RWPE2 (cell line): ENCODE data around the gene YWHAH.

ENCODE experiments used
- ATAC-seq: fragments of 200-7000 bp; cut with Tn5 transposase; 3 replicates; pipeline ENCODE4 v1.9.1; 2021; ENCODE audit warnings: low read depth
- DNase-seq: peaks from one replicate; pipeline ENCODE4 v3.0.0-alpha.2; 2020; ENCODE audit warnings: low spot score
- H3K27ac ChIP-seq: fragments of 450-650 bp; 2 replicates; pipeline ENCODE4 v1.5.1; 2017; ENCODE audit warnings: mild to moderate bottlenecking; ENCODE audit not compliant: poor library complexity, severe bottlenecking
- H3K27me3 ChIP-seq: fragments of 250-450 bp; sonication (Bioruptor Pico); 2 replicates; pipeline ENCODE4 v1.5.1; 2021; ENCODE audit warnings: mild to moderate bottlenecking, moderate library complexity; ENCODE audit not compliant: insufficient read depth, poor library complexity, severe bottlenecking
- H3K36me3 ChIP-seq: fragments of 250-450 bp; sonication (Bioruptor Pico); 2 replicates; pipeline ENCODE4 v1.5.1; 2020; ENCODE audit warnings: low read depth, mild to moderate bottlenecking, moderate library complexity
- H3K4me1 ChIP-seq: fragments of 250-450 bp; sonication (Bioruptor Pico); 2 replicates; pipeline ENCODE4 v1.5.1; 2021; ENCODE audit warnings: mild to moderate bottlenecking, moderate library complexity; ENCODE audit not compliant: insufficient read depth, poor library complexity, severe bottlenecking
- H3K4me3 ChIP-seq: fragments of 250-450 bp; sonication (Bioruptor Pico); 2 replicates; pipeline ENCODE4 v1.5.1; 2021; ENCODE audit warnings: mild to moderate bottlenecking, moderate library complexity; ENCODE audit not compliant: severe bottlenecking
- H3K9me3 ChIP-seq: fragments of 250-450 bp; sonication (Bioruptor Pico); 2 replicates; pipeline ENCODE4 v1.5.1; 2021; ENCODE audit warnings: mild to moderate bottlenecking, moderate library complexity; ENCODE audit not compliant: severe bottlenecking
- TF ChIP-seq, protein P1 (sequence below): fragments of 450-650 bp; IDR thresholded peaks from one replicate; pipeline ENCODE4 v1.5.1; 2017; ENCODE audit warnings: mild to moderate bottlenecking, moderate library complexity; ENCODE audit not compliant: poor library complexity, severe bottlenecking

YWHAH gene

DNA sequence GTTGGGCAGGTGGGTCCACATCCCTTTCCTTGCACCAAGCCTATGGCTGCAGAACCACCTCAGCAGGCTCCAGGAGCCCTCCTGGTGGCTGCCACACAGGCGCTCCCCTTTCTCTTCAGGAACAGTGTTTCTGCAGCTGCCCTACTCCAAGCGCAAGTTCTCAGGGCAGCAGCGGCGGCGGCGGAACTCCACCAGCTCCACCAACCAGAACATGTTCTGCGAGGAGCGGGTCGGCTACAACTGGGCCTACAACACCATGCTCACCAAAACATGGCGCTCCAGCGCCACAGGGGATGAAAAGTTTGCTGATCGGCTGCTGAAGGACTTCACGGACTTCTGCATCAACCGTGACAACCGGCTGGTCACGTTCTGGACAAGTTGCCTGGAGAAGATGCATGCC, 38.2 kb upstream of the YWHAH start:
- TF ChIP-seq, protein P1, sequence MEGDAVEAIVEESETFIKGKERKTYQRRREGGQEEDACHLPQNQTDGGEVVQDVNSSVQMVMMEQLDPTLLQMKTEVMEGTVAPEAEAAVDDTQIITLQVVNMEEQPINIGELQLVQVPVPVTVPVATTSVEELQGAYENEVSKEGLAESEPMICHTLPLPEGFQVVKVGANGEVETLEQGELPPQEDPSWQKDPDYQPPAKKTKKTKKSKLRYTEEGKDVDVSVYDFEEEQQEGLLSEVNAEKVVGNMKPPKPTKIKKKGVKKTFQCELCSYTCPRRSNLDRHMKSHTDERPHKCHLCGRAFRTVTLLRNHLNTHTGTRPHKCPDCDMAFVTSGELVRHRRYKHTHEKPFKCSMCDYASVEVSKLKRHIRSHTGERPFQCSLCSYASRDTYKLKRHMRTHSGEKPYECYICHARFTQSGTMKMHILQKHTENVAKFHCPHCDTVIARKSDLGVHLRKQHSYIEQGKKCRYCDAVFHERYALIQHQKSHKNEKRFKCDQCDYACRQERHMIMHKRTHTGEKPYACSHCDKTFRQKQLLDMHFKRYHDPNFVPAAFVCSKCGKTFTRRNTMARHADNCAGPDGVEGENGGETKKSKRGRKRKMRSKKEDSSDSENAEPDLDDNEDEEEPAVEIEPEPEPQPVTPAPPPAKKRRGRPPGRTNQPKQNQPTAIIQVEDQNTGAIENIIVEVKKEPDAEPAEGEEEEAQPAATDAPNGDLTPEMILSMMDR = no peak
- Histone ChIP-seq H3K4me1 (no peaks in the 10 kb centered on the region), H3K36me3 (no peaks in the 10 kb centered on the region; the same call in 1 of the 2 replicates), H3K4me3 (no peak overlapping the region), H3K9me3 (no peaks in the 10 kb centered on the region), H3K27ac (no peak overlapping the region), H3K27me3 (no peaks in the 10 kb centered on the region)
- DNase-seq = no peak
- no peak for ATAC-seq

DNA sequence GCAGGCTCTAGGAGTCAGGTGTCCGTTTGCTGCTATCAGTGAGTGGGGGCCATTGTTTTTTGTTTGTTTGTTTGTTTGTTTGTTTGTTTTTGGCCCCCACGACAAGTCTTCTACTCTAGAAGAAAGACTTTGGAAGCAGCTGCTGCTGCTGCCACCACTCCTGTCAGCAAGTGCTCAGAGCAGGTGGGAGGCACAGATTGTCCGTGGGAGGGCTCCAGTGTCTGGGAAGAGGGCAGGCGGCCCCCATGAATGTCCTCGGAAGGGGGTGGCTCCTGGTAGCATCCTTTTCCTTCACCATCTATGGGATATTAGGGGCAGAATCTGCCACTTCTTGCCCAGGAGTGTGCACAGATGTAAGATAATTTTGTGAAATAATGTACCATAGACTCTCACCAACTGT, 37.8 kb upstream of the YWHAH start:
- no peak for DNase-seq

DNA sequence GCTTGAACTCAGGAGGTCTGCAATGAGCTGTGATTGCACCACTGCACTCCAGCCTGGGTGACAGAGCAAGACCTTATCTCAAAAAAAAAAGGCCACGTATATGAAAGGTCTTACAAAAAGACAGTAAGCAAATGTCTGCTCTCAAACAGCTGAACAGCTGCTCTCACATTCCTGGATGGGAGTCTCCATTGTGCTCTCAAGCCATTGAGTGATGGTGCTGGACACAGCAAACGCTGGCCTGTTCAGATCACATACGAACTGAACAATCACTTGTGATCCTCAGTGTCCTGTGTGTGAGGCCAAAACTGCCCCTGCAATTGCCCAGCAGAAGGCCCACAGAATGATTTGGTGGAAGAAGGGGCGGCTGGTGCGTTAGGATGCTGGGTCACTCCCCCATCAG, 34.4 kb upstream of the YWHAH start:
- DNase-seq (no peak), ATAC-seq (no peak)
- Histone ChIP-seq H3K27ac (no peak overlapping the region), H3K4me3 (no peak overlapping the region), H3K4me1 (no peaks in the 10 kb centered on the region), H3K27me3 (no peaks in the 10 kb centered on the region), H3K9me3 (no peaks in the 10 kb centered on the region), H3K36me3 (no peaks in the 10 kb centered on the region)
- TF ChIP-seq, protein P1 = no peak

More for the DNA sequence above, 37.8 kb upstream of the YWHAH start:
- Histone ChIP-seq H3K9me3 (no peaks in the 10 kb centered on the region), H3K4me3 (no peak overlapping the region), H3K4me1 (no peaks in the 10 kb centered on the region), H3K36me3 (no peaks in the 10 kb centered on the region; the same call in 1 of the 2 replicates), H3K27ac (no peak overlapping the region), H3K27me3 (no peaks in the 10 kb centered on the region)
- ATAC-seq = no peak
- TF ChIP-seq, protein P1 = no peak

DNA sequence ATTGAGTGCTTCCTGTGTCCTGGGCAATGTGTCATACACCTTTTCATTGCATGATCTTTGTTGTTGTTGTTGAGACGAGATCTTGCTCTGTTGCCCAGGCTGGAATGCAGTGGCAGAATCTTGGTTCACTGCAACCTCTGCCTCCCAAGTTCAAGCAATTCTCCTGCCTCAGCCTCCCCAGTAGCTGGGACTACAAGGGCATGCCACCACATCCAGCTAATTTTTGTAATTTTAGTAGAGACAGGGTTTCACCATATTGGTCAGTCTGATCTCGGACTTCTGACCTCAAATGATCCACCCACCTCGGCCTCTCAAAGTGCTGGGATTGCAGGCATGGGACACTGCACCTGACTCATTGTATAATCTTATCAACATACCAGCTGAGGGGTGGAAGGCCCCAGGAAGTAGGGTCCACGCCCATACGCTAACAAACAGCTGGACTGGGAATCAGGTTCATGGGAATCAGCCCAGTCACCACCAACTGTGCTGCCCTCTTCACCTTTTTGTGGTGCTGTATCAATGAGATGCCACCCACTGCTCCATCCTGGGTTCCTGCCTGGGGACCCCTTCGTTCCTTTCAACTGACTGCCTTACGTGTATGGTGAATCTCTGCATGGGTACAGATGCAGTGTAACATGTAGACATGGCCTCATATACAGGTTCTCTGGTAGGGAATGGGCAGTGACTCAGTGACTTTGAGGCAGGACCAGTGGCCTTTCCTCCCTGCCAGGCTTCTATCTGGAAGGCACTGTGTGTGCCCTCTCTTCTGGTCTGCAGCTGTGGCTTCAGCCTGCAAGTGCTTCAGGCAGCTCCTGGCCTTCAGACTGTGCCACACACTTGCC, 32.5 kb upstream of the YWHAH start:
- ATAC-seq = no peak
- no peak overlapping the region for H3K27ac ChIP-seq
- TF ChIP-seq, protein P1 = no peak

DNA sequence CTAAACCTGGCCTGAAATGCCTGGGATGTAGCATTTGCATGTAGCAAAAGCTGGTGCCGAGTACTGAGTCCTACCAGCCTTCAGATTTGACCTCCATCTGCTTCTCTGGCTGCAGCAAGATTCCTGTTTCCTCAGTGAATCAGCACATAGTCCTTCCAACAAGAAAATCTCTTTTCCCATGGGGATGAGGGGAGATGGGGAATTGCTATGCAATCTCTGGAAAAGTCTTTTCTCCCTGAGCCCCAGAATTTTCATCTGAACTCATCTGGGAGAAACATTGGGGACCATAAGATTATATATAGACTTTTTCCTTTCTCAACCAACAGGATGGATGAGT, 32.0 kb upstream of the YWHAH start:
- ATAC-seq (no peak), DNase-seq (no peak)
- Histone ChIP-seq H3K36me3 (no peaks in the 10 kb centered on the region), H3K27ac (no peak overlapping the region), H3K4me3 (no peak overlapping the region), H3K27me3 (no peaks in the 10 kb centered on the region), H3K4me1 (no peaks in the 10 kb centered on the region), H3K9me3 (no peaks in the 10 kb centered on the region)
- TF ChIP-seq, protein P1 = no peak

More for the DNA sequence above, 32.5 kb upstream of the YWHAH start:
- H3K36me3 ChIP-seq = no peaks in the 10 kb centered on the region
- H3K27me3 ChIP-seq = no peaks in the 10 kb centered on the region
- no peaks in the 10 kb centered on the region for H3K4me1 ChIP-seq
- no peak for DNase-seq
- no peaks in the 10 kb centered on the region for H3K9me3 ChIP-seq
- H3K4me3 ChIP-seq = no peak overlapping the region
